ENCODE results near the gene CDKL1.
A peak's percentile ranks its signal among the peaks of the same experiment; 100 is the strongest.

The CDKL1 gene

GRCh38 chr14:50396631-50397389 is at the start of gene CDKL1:
CDKL1 (minus strand) TSS chr14:50396881; CDS start chr14:50395868, 1,013 bp downstream.
- H3K36me3 ChIP-seq (replicated peaks; ENCODE audit: low read depth, low read length) = no peaks in the 10 kb centered on the region
- peak within 1 kb of the TSS; percentile 91 for H2AFZ ChIP-seq (ENCODE audit: low read depth, low read length)
- no peaks in the 10 kb centered on the region for H3K79me2 ChIP-seq (ENCODE audit: low read length)
- H3K4me1 ChIP-seq (ENCODE audit: low read length) = peaks cover 29% of the 10 kb centered on the region
- H3K4me2 ChIP-seq (ENCODE audit: low read length) = peak within 1 kb of the TSS; percentile 89
- H3K4me3 ChIP-seq (ENCODE audit: low read length) = peak within 1 kb of the TSS; percentile 93
- no peaks in the 10 kb centered on the region for H3K27me3 ChIP-seq (ENCODE audit: low read depth, low read length)
- H3K9me3 ChIP-seq (ENCODE audit: insufficient read depth, low read length) = no peaks in the 10 kb centered on the region
- H3K27ac ChIP-seq (ENCODE audit: low read length) = peak within 1 kb of the TSS; percentile 31
- no peaks in the 10 kb centered on the region for H4K20me1 ChIP-seq (ENCODE audit: insufficient read depth, low read length)
- no peak for TF ChIP-seq CTCF (IDR thresholded peaks at IDR 0.05; ENCODE audit: low read depth, low read length)
- H3K9ac ChIP-seq (ENCODE audit: low read length) = peak within 1 kb of the TSS; percentile 74

- TF ChIP-seq CTCF (IDR thresholded peaks at IDR 0.05; ENCODE audit: low read depth, low read length) (no peak), EZH2phosphoT487 (IDR thresholded peaks at IDR 0.05; ENCODE audit: low read depth) (no peak)
- no peaks in the 10 kb centered on the region for H3K4me1 ChIP-seq (ENCODE audit: low read length)
- 0 out of 2 replicates have a peak, but pooled peaks cover 9% of the 10 kb centered on the region for H3K9me3 ChIP-seq (ENCODE audit: insufficient read depth, low read length)
- no peaks in the 10 kb centered on the region for H3K79me2 ChIP-seq (ENCODE audit: low read length)
- no peaks in the 10 kb centered on the region for H3K27me3 ChIP-seq (ENCODE audit: low read depth, low read length)
- H4K20me1 ChIP-seq (ENCODE audit: insufficient read depth, low read length) = no peaks in the 10 kb centered on the region
- H2AFZ ChIP-seq (ENCODE audit: low read depth, low read length) = no peak overlapping the region
- no peak overlapping the region for H3K4me3 ChIP-seq (ENCODE audit: low read length)
- peaks cover 31% of the 10 kb centered on the region for H3K36me3 ChIP-seq (replicated peaks; ENCODE audit: low read depth, low read length)
- no peak overlapping the region for H3K27ac ChIP-seq (ENCODE audit: low read length)
- H3K4me2 ChIP-seq (ENCODE audit: low read length) = no peak overlapping the region
- H3K9ac ChIP-seq (ENCODE audit: low read length) = no peak overlapping the region
Observed at GRCh38 chr14:50434528-50434927, 37.8 kb upstream of the CDKL1 start.

GRCh38 chr14:50432131-50432530 is 35.5 kb upstream of the CDKL1 start:
- no peak for TF ChIP-seq CTCF (IDR thresholded peaks at IDR 0.05; ENCODE audit: low read depth, low read length)
- no peak for TF ChIP-seq EZH2phosphoT487 (IDR thresholded peaks at IDR 0.05; ENCODE audit: low read depth)
- Histone ChIP-seq H2AFZ (ENCODE audit: low read depth, low read length) (no peak overlapping the region), H4K20me1 (ENCODE audit: insufficient read depth, low read length) (no peaks in the 10 kb centered on the region), H3K4me1 (ENCODE audit: low read length) (no peaks in the 10 kb centered on the region), H3K4me2 (ENCODE audit: low read length) (no peak overlapping the region), H3K9me3 (ENCODE audit: insufficient read depth, low read length) (0 out of 2 replicates have a peak, but pooled peaks cover 7% of the 10 kb centered on the region), H3K9ac (ENCODE audit: low read length) (no peak overlapping the region), H3K27me3 (ENCODE audit: low read depth, low read length) (no peaks in the 10 kb centered on the region), H3K27ac (ENCODE audit: low read length) (no peak overlapping the region), H3K36me3 (replicated peaks; ENCODE audit: low read depth, low read length) (peaks cover 24% of the 10 kb centered on the region), H3K4me3 (ENCODE audit: low read length) (no peak overlapping the region), H3K79me2 (ENCODE audit: low read length) (no peaks in the 10 kb centered on the region)

- H3K4me2 ChIP-seq (ENCODE audit: low read length) = no peak overlapping the region
- no peak overlapping the region for H2AFZ ChIP-seq (ENCODE audit: low read depth, low read length)
- no peaks in the 10 kb centered on the region for H4K20me1 ChIP-seq (ENCODE audit: insufficient read depth, low read length)
- no peaks in the 10 kb centered on the region for H3K79me2 ChIP-seq (ENCODE audit: low read length)
- no peaks in the 10 kb centered on the region for H3K27me3 ChIP-seq (ENCODE audit: low read depth, low read length)
- peaks cover 8% of the 10 kb centered on the region for H3K36me3 ChIP-seq (replicated peaks; ENCODE audit: low read depth, low read length)
- no peak overlapping the region for H3K9ac ChIP-seq (ENCODE audit: low read length)
- no peaks in the 10 kb centered on the region for H3K4me1 ChIP-seq (ENCODE audit: low read length)
- no peaks in the 10 kb centered on the region for H3K9me3 ChIP-seq (ENCODE audit: insufficient read depth, low read length)
- TF ChIP-seq CTCF (IDR thresholded peaks at IDR 0.05; ENCODE audit: low read depth, low read length) (no peak), EZH2phosphoT487 (IDR thresholded peaks at IDR 0.05; ENCODE audit: low read depth) (no peak)
- H3K4me3 ChIP-seq (ENCODE audit: low read length) = no peak overlapping the region
- no peak overlapping the region for H3K27ac ChIP-seq (ENCODE audit: low read length)
Observed at GRCh38 chr14:50425816-50426215, 29.1 kb upstream of the CDKL1 start.
